ENCODE data around the gene BTG2.

Gene BTG2

GRCh38 chr1:203316626-203317093 lies 11.3 kb downstream of the BTG2 start:
- DNase-seq (ENCODE audit: low read depth in 2 of 2) = no peak

DNA sequence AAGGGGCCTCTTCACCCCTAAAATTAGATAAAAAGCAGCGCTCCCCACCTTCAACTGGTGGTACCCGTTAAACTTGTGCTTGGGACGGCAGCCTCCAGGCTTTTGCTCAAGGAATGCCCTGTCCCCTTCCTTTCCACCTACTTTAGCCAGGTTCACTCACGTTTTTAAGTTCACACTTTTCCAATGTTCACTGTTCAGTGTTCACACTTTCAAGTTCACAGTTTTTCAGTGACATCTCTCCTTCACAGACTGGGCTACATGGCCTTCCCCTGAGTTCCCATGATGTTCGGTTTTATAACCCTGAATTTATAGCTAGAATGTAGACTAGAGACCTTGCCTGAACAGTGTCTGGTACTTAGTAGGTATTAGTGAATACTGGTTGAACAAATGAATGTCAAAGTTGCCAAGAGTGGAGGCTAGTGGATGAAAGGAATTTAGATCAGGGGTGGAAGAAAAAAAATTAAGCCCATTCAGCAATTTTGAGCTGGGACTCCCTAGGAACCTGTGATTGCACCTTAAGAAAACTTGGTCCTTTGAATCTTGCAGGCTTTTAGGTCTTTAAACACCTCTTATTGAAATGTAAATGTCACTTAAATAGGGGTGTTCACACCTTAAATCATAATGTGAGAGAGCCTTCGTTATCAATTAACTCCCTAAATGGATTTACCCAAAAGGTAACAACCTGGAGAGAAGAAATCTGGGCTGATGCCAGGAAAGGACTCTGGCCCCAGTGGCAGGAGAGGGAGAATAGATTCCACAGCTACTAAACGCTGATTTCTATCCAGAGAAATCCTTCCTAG lies 12.3 kb downstream of the BTG2 start:
- DNase-seq (ENCODE audit: low read depth in 2 of 2) = no peak

DNA sequence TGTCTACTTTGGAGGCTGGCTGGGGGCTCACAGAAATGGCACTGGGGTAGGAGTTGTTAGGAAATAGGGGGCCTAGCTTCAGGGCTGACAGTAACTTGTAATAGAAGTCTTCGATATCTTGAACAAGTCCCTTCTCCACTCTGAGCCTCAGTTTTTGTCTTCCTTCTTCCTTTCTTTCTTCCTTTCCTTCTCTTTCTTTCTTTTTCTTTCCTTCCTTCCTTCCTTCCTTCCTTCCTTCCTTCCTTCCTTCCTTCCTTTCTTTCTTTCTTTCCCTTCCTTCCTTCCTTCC lies 12.9 kb downstream of the BTG2 start:
- DNase-seq (ENCODE audit: low read depth in 2 of 2) = no peak

- no peak for DNase-seq (ENCODE audit: low read depth in 2 of 2)
Measured at GRCh38 chr1:203320591-203321272, 15.4 kb downstream of the BTG2 start.

GRCh38 chr1:203321273-203322052 lies 16.1 kb downstream of the BTG2 start:
- DNase-seq (ENCODE audit: low read depth in 2 of 2) = no peak

DNA sequence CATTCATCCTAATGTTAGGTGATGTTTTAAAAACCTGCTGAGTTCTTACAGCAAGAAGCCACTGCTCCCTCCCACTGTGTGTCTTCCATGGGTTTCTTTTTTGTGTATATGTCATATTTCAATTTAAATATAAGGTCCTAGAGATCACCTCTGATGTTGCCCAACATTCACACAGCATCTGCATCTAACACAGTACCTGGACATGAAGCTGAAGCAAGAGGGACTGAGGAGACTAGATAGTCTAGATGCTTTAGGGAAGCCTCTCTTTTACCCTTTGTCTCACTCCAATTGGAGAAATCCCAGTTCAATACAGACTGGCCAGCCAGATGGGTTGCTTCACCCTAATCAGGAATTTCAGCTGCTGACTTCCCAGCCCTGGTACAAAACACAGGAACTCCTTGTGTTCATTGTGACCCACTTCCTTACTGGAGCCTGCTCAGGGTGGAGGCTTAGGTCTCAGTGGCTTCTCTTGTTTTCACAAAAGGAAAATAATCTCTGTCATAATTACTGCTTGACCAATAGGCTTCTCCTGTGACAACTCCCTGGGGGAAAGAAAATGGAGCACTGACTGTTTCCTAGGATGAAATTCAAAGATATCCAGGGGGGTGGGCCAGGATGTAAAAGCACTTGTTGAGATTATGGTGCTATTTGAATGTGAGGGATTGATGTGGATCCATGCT lies 17.3 kb downstream of the BTG2 start:
- no peak for DNase-seq (ENCODE audit: low read depth in 2 of 2)

DNA sequence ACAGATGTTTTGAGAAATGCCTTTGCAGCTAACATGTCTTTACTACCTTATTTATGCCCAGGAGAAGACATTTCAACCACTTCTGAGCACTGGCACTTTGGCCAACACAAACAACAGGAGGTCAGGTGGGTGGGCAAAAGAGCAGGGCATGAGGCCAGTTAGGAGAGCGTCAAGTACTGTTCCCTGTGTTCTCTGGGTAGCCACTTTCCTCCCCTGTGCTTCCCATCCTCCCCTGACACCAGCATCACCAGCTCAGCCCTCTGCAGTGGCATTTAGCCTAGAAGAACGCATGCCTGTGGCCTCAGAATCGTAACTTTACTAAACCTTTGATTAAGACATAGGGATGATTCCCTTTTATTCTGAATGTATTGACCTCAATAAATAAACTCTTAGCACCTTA lies 18.3 kb downstream of the BTG2 start:
- DNase-seq (ENCODE audit: low read depth in 2 of 2) = no peak

DNA sequence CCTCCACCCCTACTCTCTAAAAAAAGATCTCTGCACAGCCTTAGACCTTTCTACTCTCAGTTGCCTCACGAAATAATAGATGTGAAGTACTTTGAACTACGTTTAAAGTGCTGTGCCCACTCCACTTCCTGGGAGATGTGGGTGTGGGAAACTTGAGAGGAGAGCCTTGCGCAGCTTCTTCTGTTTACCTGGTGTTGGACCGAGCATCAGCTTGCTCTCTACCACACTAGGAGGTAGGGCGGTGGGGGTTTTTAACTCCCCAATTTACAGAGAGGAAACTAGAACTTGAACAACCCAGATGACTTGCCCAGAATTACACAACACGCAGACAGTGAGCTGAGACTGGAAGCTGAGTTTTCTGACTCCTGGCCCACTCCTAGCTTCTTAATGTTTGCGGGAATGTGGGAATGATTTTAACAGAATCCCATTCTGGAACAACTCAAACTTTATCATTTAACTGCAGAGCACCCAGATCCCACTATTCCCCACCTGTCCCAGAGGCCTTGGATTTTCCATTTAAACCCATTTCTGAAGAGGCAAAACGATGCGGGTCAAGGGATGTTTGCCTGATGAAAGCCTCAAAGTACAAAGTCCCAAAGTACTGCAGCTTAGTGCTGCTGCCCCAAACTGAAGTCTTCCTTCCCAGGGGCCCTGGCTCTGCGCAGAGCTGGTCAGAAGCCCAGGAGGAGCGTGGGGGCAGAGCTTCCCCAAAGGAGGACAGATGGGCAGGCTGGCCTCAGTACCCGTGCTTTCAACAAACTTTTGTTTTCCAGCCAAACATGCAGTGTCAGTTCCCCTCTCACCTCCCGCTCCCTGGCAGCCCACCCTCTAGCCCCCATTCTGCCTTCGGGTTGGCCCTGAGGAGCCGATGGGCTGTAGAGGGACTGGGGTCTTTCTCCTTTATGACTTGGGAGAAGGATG lies 19.0 kb downstream of the BTG2 start:
- no peak for DNase-seq (ENCODE audit: low read depth in 2 of 2)

DNA sequence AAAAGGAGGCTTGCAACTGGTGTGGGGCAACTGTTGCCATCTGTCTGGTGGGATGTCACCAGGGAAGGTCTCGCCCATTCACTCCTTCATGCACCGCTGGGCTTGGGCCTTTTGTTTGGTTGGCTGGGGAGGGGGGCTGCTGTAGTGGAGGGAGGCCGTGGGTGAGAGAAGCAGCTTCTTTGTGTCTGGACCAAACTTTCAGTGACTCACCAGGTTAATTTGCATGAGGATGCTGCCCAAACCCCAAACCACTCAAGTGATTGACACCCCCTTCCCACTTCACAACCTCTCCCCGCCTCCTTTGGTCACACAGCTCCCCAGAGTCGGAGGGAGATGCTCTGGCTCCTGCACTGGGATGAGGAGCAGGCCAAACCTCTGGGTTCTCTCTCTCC lies 19.7 kb downstream of the BTG2 start:
- DNase-seq (ENCODE audit: low read depth in 2 of 2) = no peak

- DNase-seq (ENCODE audit: low read depth in 2 of 2) = no peak
Measured at GRCh38 chr1:203325418-203326091, 20.2 kb downstream of the BTG2 start.

DNA sequence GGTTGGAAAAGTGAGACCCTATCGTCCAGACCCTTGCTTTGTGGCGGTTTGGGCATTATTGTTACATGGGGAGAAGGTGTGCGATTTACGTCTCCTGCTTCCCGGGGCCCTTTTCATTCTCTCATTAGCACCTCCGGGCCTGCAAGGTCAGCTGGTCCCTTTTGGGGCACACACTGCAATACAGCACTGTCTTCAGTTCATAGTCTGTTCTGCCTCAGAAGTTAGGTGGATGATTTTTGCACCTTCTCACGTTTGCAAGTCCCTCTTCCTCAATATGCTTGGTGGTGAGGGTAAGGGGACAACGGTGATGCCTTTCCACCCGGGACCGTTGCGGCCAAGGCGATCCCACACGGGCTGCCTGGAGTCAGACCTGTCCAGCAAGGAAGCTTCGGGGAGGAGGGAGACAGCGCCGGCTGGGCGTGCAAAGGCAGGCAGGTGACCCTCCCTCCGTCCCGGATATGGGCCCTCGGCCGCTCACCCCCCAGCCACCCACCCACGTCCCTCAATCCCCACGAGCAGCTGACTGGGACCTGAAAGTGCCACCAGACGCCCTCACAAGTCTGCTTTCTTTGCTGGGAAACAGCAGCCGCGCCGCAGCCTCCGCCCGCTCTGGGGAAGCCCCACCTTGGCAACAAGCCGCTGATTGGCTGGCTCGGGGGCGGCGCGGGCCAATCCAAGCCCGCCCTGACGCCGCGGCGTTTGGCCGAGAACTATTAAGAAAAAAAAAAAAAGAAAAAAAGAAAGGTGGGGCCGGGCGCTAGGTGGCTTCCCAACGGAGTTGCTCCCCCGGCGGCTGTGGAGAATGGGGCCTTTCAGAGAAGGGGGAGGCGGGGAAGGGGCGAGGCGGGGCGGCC lies 21.7 kb downstream of the BTG2 start:
- DNase-seq (ENCODE audit: low read depth in 2 of 2) = peak in 1 of 2 experiments; percentile 34

DNA sequence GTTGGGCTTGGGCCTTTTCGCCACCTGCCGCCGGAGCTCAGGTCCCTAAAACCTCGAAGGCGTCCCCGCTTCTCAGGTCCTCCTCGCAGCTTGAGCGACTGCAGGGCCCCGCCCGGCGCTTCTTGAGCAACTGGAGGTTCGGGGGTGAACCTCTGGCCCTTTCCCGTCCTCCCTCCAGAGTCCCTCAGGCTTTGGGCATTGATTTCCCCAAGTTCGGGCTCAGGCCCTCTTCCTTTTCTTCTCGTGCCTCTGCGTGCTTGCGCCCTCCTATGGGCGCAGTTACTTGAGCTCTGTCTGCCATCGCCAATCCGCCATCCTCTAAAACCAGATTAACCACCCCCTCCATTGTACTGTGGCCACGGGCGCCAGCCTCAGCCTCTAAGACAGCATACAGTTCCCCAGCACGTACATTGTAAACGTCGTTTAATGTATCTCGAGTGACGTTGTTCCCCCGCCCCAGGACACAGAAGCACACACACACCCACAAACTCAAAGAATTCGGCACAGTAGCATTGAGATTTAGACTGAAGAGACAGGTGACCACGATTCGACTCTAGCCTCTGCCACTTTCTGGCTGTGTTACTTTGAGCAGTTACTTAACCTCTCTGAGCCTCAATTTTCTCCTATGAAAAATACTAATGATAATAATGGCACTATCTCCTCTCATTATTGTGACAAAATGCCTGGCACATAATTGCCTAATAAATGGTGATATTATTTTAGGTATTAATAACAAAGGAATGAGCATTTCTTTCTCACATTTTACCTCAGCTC lies 22.6 kb downstream of the BTG2 start:
- no peak for DNase-seq (ENCODE audit: low read depth in 2 of 2)

DNA sequence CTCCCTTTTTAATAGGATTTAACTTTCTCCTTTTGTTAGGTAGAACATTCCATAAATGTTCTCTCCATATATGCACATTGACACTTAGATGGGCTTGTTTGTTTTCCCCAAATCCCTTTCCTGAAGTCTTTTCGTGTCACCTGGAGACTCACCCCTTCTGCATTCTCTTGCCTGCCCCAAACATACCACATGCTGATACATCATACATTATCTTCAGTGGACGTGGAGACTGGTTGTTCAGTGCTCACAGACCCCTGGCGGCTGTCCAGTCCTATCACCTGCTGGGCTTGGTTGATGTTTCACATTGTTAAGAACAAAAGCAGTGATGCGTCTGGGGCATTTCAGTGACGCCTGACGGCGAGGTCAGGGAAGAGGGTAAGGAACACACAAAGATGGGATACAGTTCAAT lies 23.4 kb downstream of the BTG2 start:
- no peak for DNase-seq (ENCODE audit: low read depth in 2 of 2)

- no peak for DNase-seq (ENCODE audit: low read depth in 2 of 2)
Measured at GRCh38 chr1:203331224-203331623, 25.9 kb downstream of the BTG2 start.

GRCh38 chr1:203335503-203335902 lies 30.2 kb downstream of the BTG2 start:
- DNase-seq (ENCODE audit: low read depth in 2 of 2) = no peak

GRCh38 chr1:203336097-203336496 lies 30.8 kb downstream of the BTG2 start:
- no peak for DNase-seq (ENCODE audit: low read depth in 2 of 2)

DNA sequence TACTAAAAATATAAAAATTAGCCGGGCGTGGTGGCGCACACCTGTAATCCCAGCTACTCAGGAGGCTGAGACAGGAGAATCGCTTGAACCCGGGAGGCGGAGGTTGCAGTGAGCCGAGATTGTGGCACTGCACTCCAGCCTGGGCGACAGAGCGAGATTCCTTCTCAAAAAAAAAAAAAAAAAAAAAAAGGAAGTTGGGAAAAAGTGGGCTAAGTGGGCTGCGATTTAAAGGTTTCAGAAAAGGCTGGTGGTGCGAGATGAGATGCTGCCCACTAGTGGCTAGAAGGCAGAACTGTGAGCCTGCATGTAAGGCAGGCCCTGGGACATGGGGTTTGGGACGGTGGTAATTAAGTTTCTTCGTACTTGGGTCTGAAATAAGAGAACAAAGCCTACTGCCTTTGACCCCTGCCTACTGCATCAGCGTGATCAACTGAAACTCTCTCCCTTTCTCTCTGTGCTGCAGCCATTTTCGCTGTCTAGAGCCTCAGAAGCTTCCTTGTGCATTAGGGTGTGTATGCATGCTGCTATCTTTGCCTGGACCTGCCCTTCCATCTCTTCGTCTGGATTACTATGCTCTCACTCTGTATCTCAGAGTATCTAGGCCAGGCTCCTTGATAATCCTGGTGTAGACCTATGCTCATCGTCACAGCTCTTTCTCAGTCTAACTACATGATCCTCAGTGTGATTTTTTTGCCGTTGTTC lies 33.2 kb downstream of the BTG2 start:
- DNase-seq (ENCODE audit: low read depth in 2 of 2) = no peak

Data from fibroblast of skin of left biceps (primary cell).